HG03025 (cell line): ENCODE measurements around the gene MBP.

Source experiments
- ATAC-seq: cut with Tn5 transposase; IDR thresholded peaks from one replicate; pipeline ENCODE4 v1.9.1; 2021; ENCODE audit warnings: mild to moderate bottlenecking, moderate library complexity; ENCODE audit not compliant: unreplicated experiment, low FRiP score

Gene MBP

GRCh38 chr18:77151772-77152520 lies 19.4 kb upstream of the MBP start:
- ATAC-seq = no peak

GRCh38 chr18:77151033-77151771 lies 18.6 kb upstream of the MBP start:
- ATAC-seq = no peak

- no peak for ATAC-seq
Observed at GRCh38 chr18:77150588-77150987, 18.0 kb upstream of the MBP start.

GRCh38 chr18:77148289-77148688 lies 15.7 kb upstream of the MBP start:
- ATAC-seq = no peak

GRCh38 chr18:77147418-77147852 lies 14.9 kb upstream of the MBP start:
- ATAC-seq = no peak

GRCh38 chr18:77146249-77147080 lies 13.9 kb upstream of the MBP start:
- ATAC-seq = no peak

GRCh38 chr18:77145364-77145901 lies 12.8 kb upstream of the MBP start:
- no peak for ATAC-seq

- no peak for ATAC-seq
Observed at GRCh38 chr18:77144451-77145118, 12.0 kb upstream of the MBP start.

- no peak for ATAC-seq
Observed at GRCh38 chr18:77144046-77144445, 11.5 kb upstream of the MBP start.

GRCh38 chr18:77143196-77143595 lies 10.6 kb upstream of the MBP start:
- ATAC-seq = no peak

- no peak for ATAC-seq
Observed at GRCh38 chr18:77141401-77142118, 9.0 kb upstream of the MBP start.

- ATAC-seq = no peak
Observed at GRCh38 chr18:77140439-77141109, 8.0 kb upstream of the MBP start.

- ATAC-seq = no peak
Observed at GRCh38 chr18:77140030-77140429, 7.4 kb upstream of the MBP start.

- ATAC-seq = no peak
Observed at GRCh38 chr18:77139619-77140018, 7.0 kb upstream of the MBP start.

- no peak for ATAC-seq
Observed at GRCh38 chr18:77138270-77138669, 5.7 kb upstream of the MBP start.

GRCh38 chr18:77137851-77138250 lies 5.3 kb upstream of the MBP start:
- ATAC-seq = no peak

GRCh38 chr18:77136871-77137665 lies 4.5 kb upstream of the MBP start:
- ATAC-seq = no peak

- no peak for ATAC-seq
Observed at GRCh38 chr18:77136076-77136718, 3.6 kb upstream of the MBP start.
